Esophagus squamous epithelium (tissue), 4 donors: ENCODE results near the gene ADAMTS7.
"Not testable (repeated sequence)": the region's sequence is repeated elsewhere in the genome, so short reads cannot be mapped to it uniquely, and the experiment has no call there.

ENCODE experiments used
- CTCF ChIP-seq, 6 experiments: fragments of 450-650 bp in 4 of 6; fragments of 200-600 bp in 2 of 6; sonication (generic) in 2 of 6; IDR thresholded peaks; one replicate each; pipeline ENCODE4 v1.5.1; 2016 to 2019; ENCODE audit warnings: antibody characterized with exemption in 6 of 6, mild to moderate bottlenecking in 4 of 6, moderate library complexity in 4 of 6
- POLR2A ChIP-seq, 4 donors: fragments of 450-650 bp; IDR thresholded peaks; one replicate each; pipeline ENCODE4 v1.6.1; 2017; ENCODE audit warnings: antibody characterized with exemption in 4 of 4, mild to moderate bottlenecking in 4 of 4, moderate library complexity in 3 of 4

GRCh38 chr15:78754637-78755280 is 56.5 kb downstream of the ADAMTS7 start:
- TF ChIP-seq POLR2A, CTCF (IDR thresholded peaks at IDR 0.05): not testable (repeated sequence)
